ENCODE data around the gene CPN2. TPM values are rescaled to one million over a fixed set of nuclear protein-coding genes. Genes with fewer than 3 reads are reported as not detected.
A peak's percentile ranks its signal among the peaks of the same experiment; 100 is the strongest.

Gene CPN2
- total and polyA plus RNA-seq, 2 experiments from 2014 or later: 0.10 to 0.14 TPM

DNA sequence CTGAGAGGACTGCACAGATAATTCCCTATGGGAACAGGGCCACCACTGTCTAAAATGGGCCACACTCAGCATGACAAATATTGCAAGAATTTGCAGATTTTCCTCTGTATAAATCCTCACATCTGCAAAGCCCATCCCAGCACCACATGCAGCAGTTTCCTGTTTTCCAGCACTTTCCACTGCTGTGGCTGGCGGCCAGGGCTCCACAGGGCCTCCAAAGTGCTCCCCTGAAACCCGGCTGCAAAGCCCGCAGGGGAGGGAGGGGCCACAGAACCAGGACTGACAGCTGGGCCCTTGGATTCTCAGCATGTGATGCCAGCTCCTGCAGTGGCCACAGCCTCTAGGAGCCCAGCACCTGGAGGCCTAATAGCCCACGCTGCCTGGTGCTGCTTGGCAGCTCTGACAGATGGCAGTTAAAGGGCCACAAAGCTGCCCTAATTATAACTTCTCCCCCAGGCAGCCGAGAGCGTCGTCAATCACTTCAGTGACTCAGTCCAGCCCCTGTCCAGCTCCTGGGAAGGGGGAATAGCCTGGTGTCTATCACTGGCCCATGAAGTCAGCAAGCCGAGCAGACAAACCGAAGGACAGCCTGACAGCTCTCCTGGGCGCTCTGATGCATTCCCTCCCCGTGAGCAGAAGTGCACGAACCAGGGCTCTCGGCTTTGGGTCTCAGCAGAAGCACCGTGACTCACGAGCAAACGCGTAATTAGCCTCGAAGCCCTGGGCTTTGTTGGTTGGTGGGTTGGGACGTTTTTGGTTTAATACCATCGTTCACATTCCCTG, 13.7 kb upstream of the CPN2 start:
- H3K27ac Mint-ChIP-seq: no peak overlapping the region
- Histone ChIP-seq H2AFZ (no peak overlapping the region; the same call in 1 of the 2 replicates), H4K20me1 (replicated peaks; ENCODE audit: insufficient read depth) (no peaks in the 10 kb centered on the region), H3K27ac (ENCODE audit: low read depth) (no peak overlapping the region), H3F3A (replicated peaks; ENCODE audit: low read depth) (no peaks in the 10 kb centered on the region), H3K36me3 (ENCODE audit: insufficient read depth) (no peaks in the 10 kb centered on the region), H3K4me3 (no peak overlapping the region), H3K4me2 (no peak overlapping the region), H3K9me2 (ENCODE audit: insufficient read depth) (0 out of 2 replicates have a peak, but pooled peaks cover 1% of the 10 kb centered on the region), H3K79me2 (replicated peaks; ENCODE audit: insufficient read depth) (no peaks in the 10 kb centered on the region), H3K4me1 (ENCODE audit: insufficient read depth) (0 out of 2 replicates have a peak, but pooled peaks cover 7% of the 10 kb centered on the region), H3K27me3 (ENCODE audit: insufficient read depth) (no peaks in the 10 kb centered on the region)
- ATAC-seq (0 out of 3 replicates have a peak, but pooled peaks have one; percentile 11), DNase-seq (ENCODE audit: low spot score) (no peak)
- H3K27me3 Mint-ChIP-seq (ENCODE audit: insufficient read depth, low read depth, poor library complexity): peaks cover 25% of the 10 kb centered on the region
- TF ChIP-seq STAT1 (IDR thresholded peaks at IDR 0.05; ENCODE audit: unreplicated experiment): no peak
- TF ChIP-seq ZNF114 (CRISPR knock-in tag; IDR thresholded peaks at IDR 0.05): no peak
- TF ChIP-seq, protein P1, sequence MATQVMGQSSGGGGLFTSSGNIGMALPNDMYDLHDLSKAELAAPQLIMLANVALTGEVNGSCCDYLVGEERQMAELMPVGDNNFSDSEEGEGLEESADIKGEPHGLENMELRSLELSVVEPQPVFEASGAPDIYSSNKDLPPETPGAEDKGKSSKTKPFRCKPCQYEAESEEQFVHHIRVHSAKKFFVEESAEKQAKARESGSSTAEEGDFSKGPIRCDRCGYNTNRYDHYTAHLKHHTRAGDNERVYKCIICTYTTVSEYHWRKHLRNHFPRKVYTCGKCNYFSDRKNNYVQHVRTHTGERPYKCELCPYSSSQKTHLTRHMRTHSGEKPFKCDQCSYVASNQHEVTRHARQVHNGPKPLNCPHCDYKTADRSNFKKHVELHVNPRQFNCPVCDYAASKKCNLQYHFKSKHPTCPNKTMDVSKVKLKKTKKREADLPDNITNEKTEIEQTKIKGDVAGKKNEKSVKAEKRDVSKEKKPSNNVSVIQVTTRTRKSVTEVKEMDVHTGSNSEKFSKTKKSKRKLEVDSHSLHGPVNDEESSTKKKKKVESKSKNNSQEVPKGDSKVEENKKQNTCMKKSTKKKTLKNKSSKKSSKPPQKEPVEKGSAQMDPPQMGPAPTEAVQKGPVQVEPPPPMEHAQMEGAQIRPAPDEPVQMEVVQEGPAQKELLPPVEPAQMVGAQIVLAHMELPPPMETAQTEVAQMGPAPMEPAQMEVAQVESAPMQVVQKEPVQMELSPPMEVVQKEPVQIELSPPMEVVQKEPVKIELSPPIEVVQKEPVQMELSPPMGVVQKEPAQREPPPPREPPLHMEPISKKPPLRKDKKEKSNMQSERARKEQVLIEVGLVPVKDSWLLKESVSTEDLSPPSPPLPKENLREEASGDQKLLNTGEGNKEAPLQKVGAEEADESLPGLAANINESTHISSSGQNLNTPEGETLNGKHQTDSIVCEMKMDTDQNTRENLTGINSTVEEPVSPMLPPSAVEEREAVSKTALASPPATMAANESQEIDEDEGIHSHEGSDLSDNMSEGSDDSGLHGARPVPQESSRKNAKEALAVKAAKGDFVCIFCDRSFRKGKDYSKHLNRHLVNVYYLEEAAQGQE (IDR thresholded peaks at IDR 0.05; ENCODE audit: unreplicated experiment): no peak
- no peak for TF ChIP-seq EZH2 (IDR thresholded peaks at IDR 0.05; ENCODE audit: low read depth, unreplicated experiment)
- TF ChIP-seq EZH2phosphoT487 (IDR thresholded peaks at IDR 0.05; ENCODE audit: unreplicated experiment): no peak
- no peak for TF ChIP-seq JUNB (IDR thresholded peaks at IDR 0.05; ENCODE audit: unreplicated experiment)
- TF ChIP-seq, protein P2, sequence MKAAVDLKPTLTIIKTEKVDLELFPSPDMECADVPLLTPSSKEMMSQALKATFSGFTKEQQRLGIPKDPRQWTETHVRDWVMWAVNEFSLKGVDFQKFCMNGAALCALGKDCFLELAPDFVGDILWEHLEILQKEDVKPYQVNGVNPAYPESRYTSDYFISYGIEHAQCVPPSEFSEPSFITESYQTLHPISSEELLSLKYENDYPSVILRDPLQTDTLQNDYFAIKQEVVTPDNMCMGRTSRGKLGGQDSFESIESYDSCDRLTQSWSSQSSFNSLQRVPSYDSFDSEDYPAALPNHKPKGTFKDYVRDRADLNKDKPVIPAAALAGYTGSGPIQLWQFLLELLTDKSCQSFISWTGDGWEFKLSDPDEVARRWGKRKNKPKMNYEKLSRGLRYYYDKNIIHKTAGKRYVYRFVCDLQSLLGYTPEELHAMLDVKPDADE (IDR thresholded peaks at IDR 0.05): no peak
- no peak for TF ChIP-seq ZNF331 (CRISPR knock-in tag; IDR thresholded peaks at IDR 0.05; ENCODE audit: low read depth)
- no peak for TF ChIP-seq CREB1 (CRISPR knock-in tag; IDR thresholded peaks at IDR 0.05; ENCODE audit: low read depth)
- H3K4me3 Mint-ChIP-seq: no peak overlapping the region
- peaks cover 19% of the 10 kb centered on the region for H3K4me1 Mint-ChIP-seq
- no peaks in the 10 kb centered on the region for H3K9me3 Mint-ChIP-seq
- H3K36me3 Mint-ChIP-seq (ENCODE audit: low read depth): no peaks in the 10 kb centered on the region

DNA sequence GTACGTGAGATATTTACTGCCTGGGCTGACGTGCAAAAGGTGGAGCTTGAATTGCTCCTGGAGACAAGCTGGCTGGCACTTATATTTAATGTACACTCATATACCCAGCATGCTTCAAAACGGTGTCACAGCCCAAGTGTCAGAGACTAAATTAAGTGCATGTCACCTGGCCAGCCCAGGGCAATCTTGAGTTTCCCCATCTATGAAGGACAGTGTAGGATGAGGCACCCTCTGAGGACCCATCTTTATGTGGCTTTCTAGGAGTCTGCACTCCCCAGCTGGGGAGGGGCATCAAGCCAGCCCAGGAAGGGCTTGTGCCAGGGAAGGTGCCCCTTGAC, 13.2 kb upstream of the CPN2 start:
- Histone ChIP-seq H3K4me1 (ENCODE audit: insufficient read depth) (0 out of 2 replicates have a peak, but pooled peaks cover 5% of the 10 kb centered on the region), H3K4me2 (no peak overlapping the region), H3K27ac (ENCODE audit: low read depth) (no peak overlapping the region), H3K79me2 (replicated peaks; ENCODE audit: insufficient read depth) (no peaks in the 10 kb centered on the region), H4K20me1 (replicated peaks; ENCODE audit: insufficient read depth) (no peaks in the 10 kb centered on the region), H3K27me3 (ENCODE audit: insufficient read depth) (no peaks in the 10 kb centered on the region), H2AFZ (no peak overlapping the region), H3K36me3 (ENCODE audit: insufficient read depth) (no peaks in the 10 kb centered on the region), H3K4me3 (no peak overlapping the region), H3F3A (replicated peaks; ENCODE audit: low read depth) (no peaks in the 10 kb centered on the region), H3K9me2 (ENCODE audit: insufficient read depth) (0 out of 2 replicates have a peak, but pooled peaks cover 7% of the 10 kb centered on the region)
- Mint-ChIP-seq H3K36me3 (ENCODE audit: low read depth) (no peaks in the 10 kb centered on the region), H3K27ac (no peak overlapping the region), H3K4me1 (peaks cover 16% of the 10 kb centered on the region), H3K9me3 (no peaks in the 10 kb centered on the region), H3K27me3 (ENCODE audit: insufficient read depth, low read depth, poor library complexity) (peaks cover 24% of the 10 kb centered on the region), H3K4me3 (no peak overlapping the region)
- no peak for ATAC-seq
- no peak for DNase-seq (ENCODE audit: low spot score)
- TF ChIP-seq POLR2AphosphoS5 (IDR thresholded peaks at IDR 0.05; ENCODE audit: low read depth) (no peak), STAT1 (IDR thresholded peaks at IDR 0.05; ENCODE audit: unreplicated experiment) (no peak), CREB1 (CRISPR knock-in tag; IDR thresholded peaks at IDR 0.05; ENCODE audit: low read depth) (no peak), JUNB (IDR thresholded peaks at IDR 0.05; ENCODE audit: unreplicated experiment) (no peak)
- TF ChIP-seq, protein P3, sequence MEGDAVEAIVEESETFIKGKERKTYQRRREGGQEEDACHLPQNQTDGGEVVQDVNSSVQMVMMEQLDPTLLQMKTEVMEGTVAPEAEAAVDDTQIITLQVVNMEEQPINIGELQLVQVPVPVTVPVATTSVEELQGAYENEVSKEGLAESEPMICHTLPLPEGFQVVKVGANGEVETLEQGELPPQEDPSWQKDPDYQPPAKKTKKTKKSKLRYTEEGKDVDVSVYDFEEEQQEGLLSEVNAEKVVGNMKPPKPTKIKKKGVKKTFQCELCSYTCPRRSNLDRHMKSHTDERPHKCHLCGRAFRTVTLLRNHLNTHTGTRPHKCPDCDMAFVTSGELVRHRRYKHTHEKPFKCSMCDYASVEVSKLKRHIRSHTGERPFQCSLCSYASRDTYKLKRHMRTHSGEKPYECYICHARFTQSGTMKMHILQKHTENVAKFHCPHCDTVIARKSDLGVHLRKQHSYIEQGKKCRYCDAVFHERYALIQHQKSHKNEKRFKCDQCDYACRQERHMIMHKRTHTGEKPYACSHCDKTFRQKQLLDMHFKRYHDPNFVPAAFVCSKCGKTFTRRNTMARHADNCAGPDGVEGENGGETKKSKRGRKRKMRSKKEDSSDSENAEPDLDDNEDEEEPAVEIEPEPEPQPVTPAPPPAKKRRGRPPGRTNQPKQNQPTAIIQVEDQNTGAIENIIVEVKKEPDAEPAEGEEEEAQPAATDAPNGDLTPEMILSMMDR (conservative IDR thresholded peaks at IDR 0.05; ENCODE audit: low read depth in 2 of 2): no peak

Measured in GM23338 (cell line).